Central memory CD8-positive, alpha-beta T cell (primary cell): ENCODE measurements around the gene MCF2L.

Source experiments
- ATAC-seq: fragments of 150-1000 bp; cut with Tn5 transposase; replicated peaks from 2 replicates; pipeline ENCODE4 v1.10.0; 2022; ENCODE audit warnings: mild to moderate bottlenecking, moderate FRiP score, moderate number of reproducible peaks; ENCODE audit not compliant: poor library complexity, severe bottlenecking; ENCODE audit errors: extremely low read depth
- DNase-seq, 2 donors: peaks; one replicate each; pipeline ENCODE4 v3.0.0; 2021; ENCODE audit warnings: low spot score in 2 of 2
- H3K27ac Mint-ChIP-seq: one replicate; pipeline ENCODE4 v1.8.0; 2022; ENCODE audit warnings: low read depth, mild to moderate bottlenecking, moderate library complexity, mixed read lengths
- H3K27me3 Mint-ChIP-seq: one replicate; pipeline ENCODE4 v1.8.0; 2022; ENCODE audit warnings: mixed read lengths
- H3K36me3 Mint-ChIP-seq: one replicate; pipeline ENCODE4 v1.8.0; 2022; ENCODE audit warnings: mild to moderate bottlenecking, moderate library complexity, mixed read lengths; ENCODE audit not compliant: insufficient read depth
- H3K4me1 Mint-ChIP-seq: one replicate; pipeline ENCODE4 v1.8.0; 2022; ENCODE audit warnings: mixed read lengths
- H3K4me3 Mint-ChIP-seq: one replicate; pipeline ENCODE4 v1.8.0; 2022; ENCODE audit warnings: mild to moderate bottlenecking, moderate library complexity, mixed read lengths
- H3K9me3 Mint-ChIP-seq: one replicate; pipeline ENCODE4 v1.8.0; 2022; ENCODE audit warnings: mixed read lengths

MCF2L gene

GRCh38 chr13:112992931-112993680, 24.1 kb downstream of the MCF2L start:
- ATAC-seq (no peak), DNase-seq (no peak)
- Mint-ChIP-seq H3K36me3 (no peaks in the 10 kb centered on the region), H3K4me1 (peaks cover under 1% of the 10 kb centered on the region), H3K27me3 (peaks cover 10% of the 10 kb centered on the region), H3K9me3 (no peaks in the 10 kb centered on the region), H3K27ac (no peak overlapping the region), H3K4me3 (no peak overlapping the region)

GRCh38 chr13:112994084-112994780, 25.2 kb downstream of the MCF2L start:
- peaks cover 10% of the 10 kb centered on the region for H3K27me3 Mint-ChIP-seq
- ATAC-seq = no peak
- no peaks in the 10 kb centered on the region for H3K36me3 Mint-ChIP-seq
- H3K4me3 Mint-ChIP-seq = no peak overlapping the region
- no peaks in the 10 kb centered on the region for H3K9me3 Mint-ChIP-seq
- no peak overlapping the region for H3K27ac Mint-ChIP-seq
- DNase-seq = no peak
- peaks cover 5% of the 10 kb centered on the region for H3K4me1 Mint-ChIP-seq

- DNase-seq = no peak
- Mint-ChIP-seq H3K27me3 (peaks cover 16% of the 10 kb centered on the region), H3K4me3 (no peak overlapping the region), H3K36me3 (no peaks in the 10 kb centered on the region), H3K4me1 (peaks cover 5% of the 10 kb centered on the region), H3K27ac (no peak overlapping the region), H3K9me3 (no peaks in the 10 kb centered on the region)
- no peak for ATAC-seq
These were observed 25.9 kb downstream of the MCF2L start for GRCh38 chr13:112994781-112995355.

DNA sequence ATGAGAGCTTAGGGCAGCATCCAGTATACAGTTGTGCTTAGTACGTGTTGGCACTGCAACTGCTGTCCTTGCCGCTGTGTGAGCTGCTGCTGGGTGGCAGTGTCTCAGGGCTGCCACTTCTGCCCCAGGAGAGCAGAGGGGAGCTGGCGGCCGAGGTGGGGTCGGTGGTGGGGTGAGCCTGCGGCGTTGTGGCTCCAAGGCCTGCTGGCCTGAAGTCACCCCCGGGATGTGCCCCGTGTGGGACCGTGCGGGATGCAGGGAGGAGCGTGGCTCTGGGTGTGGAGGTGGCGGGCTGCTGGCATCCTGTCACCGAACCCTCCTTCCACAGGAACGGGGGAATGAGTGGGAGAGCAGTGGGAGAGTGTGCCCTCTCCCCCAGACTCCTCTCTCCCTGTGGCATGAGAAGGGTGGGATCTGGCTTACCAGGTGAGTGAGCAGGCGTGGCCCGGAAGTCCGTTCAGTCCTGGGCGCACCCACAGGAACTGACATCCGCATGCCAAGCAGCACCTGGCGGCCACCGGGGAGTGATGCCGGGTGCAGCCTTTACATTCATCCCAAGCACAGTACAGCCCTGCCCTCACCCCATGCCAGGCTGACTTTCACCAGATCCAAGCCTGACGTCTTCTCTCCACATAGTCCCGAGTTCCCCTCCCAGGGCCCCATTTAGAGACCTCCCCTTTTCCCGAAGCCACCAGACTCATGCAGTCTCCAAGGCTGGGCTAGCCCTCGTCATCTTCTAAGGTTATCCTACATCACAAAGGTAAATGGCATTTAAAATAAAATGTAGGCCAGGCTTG, 26.6 kb downstream of the MCF2L start:
- H3K9me3 Mint-ChIP-seq = no peaks in the 10 kb centered on the region
- H3K36me3 Mint-ChIP-seq = no peaks in the 10 kb centered on the region
- no peak for ATAC-seq

GRCh38 chr13:112996671-112997091, 27.7 kb downstream of the MCF2L start:
- Mint-ChIP-seq H3K27me3 (peaks cover 23% of the 10 kb centered on the region), H3K4me3 (no peak overlapping the region), H3K27ac (no peak overlapping the region), H3K9me3 (no peaks in the 10 kb centered on the region), H3K36me3 (no peaks in the 10 kb centered on the region), H3K4me1 (peaks cover 5% of the 10 kb centered on the region)
- DNase-seq (no peak), ATAC-seq (no peak)

More for the DNA sequence above, 26.6 kb downstream of the MCF2L start:
- peaks cover 5% of the 10 kb centered on the region for H3K4me1 Mint-ChIP-seq
- H3K27ac Mint-ChIP-seq = no peak overlapping the region
- no peak overlapping the region for H3K4me3 Mint-ChIP-seq
- DNase-seq = no peak
- H3K27me3 Mint-ChIP-seq = peaks cover 23% of the 10 kb centered on the region

- DNase-seq (no peak), ATAC-seq (no peak)
- Mint-ChIP-seq H3K9me3 (no peaks in the 10 kb centered on the region), H3K4me1 (peaks cover 5% of the 10 kb centered on the region), H3K36me3 (no peaks in the 10 kb centered on the region), H3K27me3 (peaks cover 20% of the 10 kb centered on the region), H3K4me3 (no peak overlapping the region), H3K27ac (no peak overlapping the region)
These were observed 28.4 kb downstream of the MCF2L start for GRCh38 chr13:112997188-112998130.

- peaks cover 5% of the 10 kb centered on the region for H3K4me1 Mint-ChIP-seq
- ATAC-seq = no peak
- no peak for DNase-seq
- no peaks in the 10 kb centered on the region for H3K36me3 Mint-ChIP-seq
- H3K27ac Mint-ChIP-seq = no peak overlapping the region
- H3K9me3 Mint-ChIP-seq = no peaks in the 10 kb centered on the region
- no peak overlapping the region for H3K4me3 Mint-ChIP-seq
- peaks cover 13% of the 10 kb centered on the region for H3K27me3 Mint-ChIP-seq
These were observed 29.7 kb downstream of the MCF2L start for GRCh38 chr13:112998521-112999280.

DNA sequence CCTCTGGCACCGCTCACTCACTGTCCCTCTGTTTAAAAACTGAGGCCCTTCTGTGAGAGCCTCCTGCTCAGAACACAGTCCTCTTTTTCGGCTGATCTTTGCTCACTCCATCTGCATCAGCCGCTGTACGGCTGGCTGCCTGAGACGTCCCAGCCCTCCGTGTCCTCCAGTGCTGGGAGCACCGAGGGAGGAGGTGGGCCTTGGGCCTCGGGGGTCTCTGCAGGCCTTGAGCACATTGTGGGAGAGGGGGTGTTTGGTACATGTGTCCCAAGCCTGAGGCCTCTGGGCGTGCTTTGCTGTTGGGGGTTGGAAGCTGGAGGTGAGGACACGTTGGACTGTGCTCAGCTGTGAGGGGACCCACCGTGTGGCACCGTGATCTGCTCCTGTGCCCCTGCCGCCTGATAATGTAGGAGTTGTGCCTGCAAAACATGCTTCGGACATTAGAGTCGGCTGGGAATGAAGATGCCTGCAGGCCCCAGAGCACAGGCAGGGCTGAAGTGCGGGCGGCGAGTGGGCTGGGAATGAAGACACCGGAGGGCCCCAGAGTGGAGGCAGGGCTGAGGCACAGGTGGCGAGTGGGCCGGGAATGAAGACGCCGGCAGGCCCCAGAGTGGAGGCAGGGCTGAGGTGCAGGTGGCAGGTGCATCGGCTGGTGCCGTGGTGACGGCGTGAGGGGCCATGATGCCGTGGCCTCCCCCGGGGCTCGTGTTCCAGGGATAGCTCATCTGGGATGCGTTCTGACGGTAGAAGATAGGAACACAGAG, 30.6 kb downstream of the MCF2L start:
- Mint-ChIP-seq H3K9me3 (no peaks in the 10 kb centered on the region), H3K4me1 (peaks cover 6% of the 10 kb centered on the region), H3K27ac (no peak overlapping the region), H3K4me3 (no peak overlapping the region), H3K36me3 (no peaks in the 10 kb centered on the region), H3K27me3 (peaks cover 13% of the 10 kb centered on the region)
- no peak for ATAC-seq
- no peak for DNase-seq

GRCh38 chr13:113000575-113000974, 31.6 kb downstream of the MCF2L start:
- H3K36me3 Mint-ChIP-seq = peaks cover 9% of the 10 kb centered on the region
- H3K9me3 Mint-ChIP-seq = no peaks in the 10 kb centered on the region
- DNase-seq (no peak), ATAC-seq (no peak)
- H3K4me1 Mint-ChIP-seq = peaks cover 15% of the 10 kb centered on the region
- H3K27ac Mint-ChIP-seq = no peak overlapping the region
- no peak overlapping the region for H3K4me3 Mint-ChIP-seq
- H3K27me3 Mint-ChIP-seq = peaks cover 13% of the 10 kb centered on the region

- Mint-ChIP-seq H3K27me3 (peaks cover 13% of the 10 kb centered on the region), H3K9me3 (no peaks in the 10 kb centered on the region), H3K36me3 (peaks cover 12% of the 10 kb centered on the region), H3K27ac (no peak overlapping the region), H3K4me1 (peaks cover 24% of the 10 kb centered on the region), H3K4me3 (no peak overlapping the region)
- no peak for DNase-seq
- ATAC-seq = no peak
These were observed 32.5 kb downstream of the MCF2L start for GRCh38 chr13:113001241-113002140.
